Left lung (tissue), 10 donors: ENCODE measurements around the gene NGDN. TPM values are rescaled to one million over a fixed set of nuclear protein-coding genes. Genes with fewer than 3 reads are reported as not detected.

Experiments used
- ATAC-seq: fragments of 200-7000 bp; cut with Tn5 transposase; one replicate; pipeline ENCODE4 v1.9.1; 2020; ENCODE audit warnings: moderate library complexity
- DNase-seq, 4 donors: peaks; one replicate each; pipeline ENCODE4 v3.0.0-alpha.2; 2013 to 2020
- H3K27ac ChIP-seq, 2 donors: fragments of 200-600 bp; sonication (generic) in 1 of 2; one replicate each; pipeline versions ENCODE4 v1.5.0 to v1.8.0; 2020 to 2021
- H3K27me3 ChIP-seq, 2 donors: fragments of 200-600 bp; sonication (generic) in 1 of 2; one replicate each; pipeline versions ENCODE4 v1.5.0 to v1.8.0; 2020 to 2021
- H3K36me3 ChIP-seq, 2 donors: fragments of 200-600 bp; sonication (generic) in 1 of 2; one replicate each; pipeline versions ENCODE4 v1.5.0 to v1.8.0; 2020 to 2021
- H3K4me1 ChIP-seq, 2 donors: fragments of 200-600 bp; one replicate each; pipeline ENCODE4 v1.8.0; 2021
- H3K4me3 ChIP-seq, 2 donors: fragments of 200-600 bp; sonication (generic) in 1 of 2; one replicate each; pipeline versions ENCODE4 v1.5.0 to v1.8.0; 2020 to 2021; ENCODE audit warnings: mild to moderate bottlenecking in 1 of 2
- H3K9me3 ChIP-seq, 2 donors: fragments of 200-600 bp; sonication (generic) in 1 of 2; one replicate each; pipeline versions ENCODE4 v1.5.0 to v1.8.0; 2020 to 2021
- intact Hi-C, 2 donors: fragments of 100-400 bp; cut with DNase I; formaldehyde crosslinking; loops; one replicate each; pipeline versions ENCODE4 v1.11.2 to v1.14.2; 2022
- polyA plus RNA-seq, 6 donors: library from polyadenylated mRNA; unstranded; fragments of 120-200 nt; gene quantifications; one replicate each; pipeline ENCODE4 v1.2.1, GENCODE V29; 2013; ENCODE audit not compliant: insufficient read length in 6 of 6
- total RNA-seq, 2 donors: library from RNA; stranded (reverse); fragmentation: NEBNext Ultra II Directional; extraction: Animal tissue kit (Norgen Biotek cat#: 25700); gene quantifications; one replicate each; pipeline ENCODE4 v1.2.1, GENCODE V29; 2021
- TF ChIP-seq, protein P1 (sequence below), 2 donors: fragments of 200-600 bp; sonication (generic) in 1 of 2; IDR thresholded peaks; one replicate each; pipeline versions ENCODE4 v1.5.0 to v1.8.0; 2021; ENCODE audit warnings: antibody characterized with exemption in 2 of 2
- donor health status: DM: no; HTN: yes; CAD: no.
- donor health status: DM: no; HTN: no; CAD: no.

Gene NGDN
- total and polyA plus RNA-seq, 8 donors: 21.6 to 79.3 (median 60.0) TPM

DNA sequence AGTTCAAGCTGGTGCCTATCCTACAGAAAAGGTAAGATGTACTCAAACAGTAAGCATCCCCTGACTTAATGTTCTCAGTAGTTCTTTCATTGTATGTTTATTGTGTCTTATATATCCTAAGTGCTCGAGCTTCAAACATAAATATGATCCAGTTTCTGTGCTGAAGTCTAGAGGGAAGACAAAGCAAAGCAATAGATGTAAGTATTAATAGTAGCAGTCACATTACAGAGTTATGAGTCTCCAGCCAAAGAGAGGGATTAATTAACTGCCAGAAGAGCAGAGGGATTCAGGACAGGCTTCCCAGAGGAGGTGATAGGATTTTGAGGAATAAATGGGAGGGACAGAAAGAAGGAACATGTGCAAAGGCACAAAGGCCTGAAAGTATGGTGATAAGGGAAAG, 1.4 kb downstream of the NGDN start:
- Histone ChIP-seq H3K9me3 (no peaks in the 10 kb centered on the region), H3K4me1 (peaks cover 6 to 16% of the 10 kb centered on the region in 2 donors), H3K27me3 (no peaks in the 10 kb centered on the region), H3K36me3 (peaks cover 0 to 51% of the 10 kb centered on the region in 2 donors), H3K4me3 (no peak overlapping the region), H3K27ac (no peak overlapping the region)
- no peak for ATAC-seq
- no peak for DNase-seq
- TF ChIP-seq, protein P1, sequence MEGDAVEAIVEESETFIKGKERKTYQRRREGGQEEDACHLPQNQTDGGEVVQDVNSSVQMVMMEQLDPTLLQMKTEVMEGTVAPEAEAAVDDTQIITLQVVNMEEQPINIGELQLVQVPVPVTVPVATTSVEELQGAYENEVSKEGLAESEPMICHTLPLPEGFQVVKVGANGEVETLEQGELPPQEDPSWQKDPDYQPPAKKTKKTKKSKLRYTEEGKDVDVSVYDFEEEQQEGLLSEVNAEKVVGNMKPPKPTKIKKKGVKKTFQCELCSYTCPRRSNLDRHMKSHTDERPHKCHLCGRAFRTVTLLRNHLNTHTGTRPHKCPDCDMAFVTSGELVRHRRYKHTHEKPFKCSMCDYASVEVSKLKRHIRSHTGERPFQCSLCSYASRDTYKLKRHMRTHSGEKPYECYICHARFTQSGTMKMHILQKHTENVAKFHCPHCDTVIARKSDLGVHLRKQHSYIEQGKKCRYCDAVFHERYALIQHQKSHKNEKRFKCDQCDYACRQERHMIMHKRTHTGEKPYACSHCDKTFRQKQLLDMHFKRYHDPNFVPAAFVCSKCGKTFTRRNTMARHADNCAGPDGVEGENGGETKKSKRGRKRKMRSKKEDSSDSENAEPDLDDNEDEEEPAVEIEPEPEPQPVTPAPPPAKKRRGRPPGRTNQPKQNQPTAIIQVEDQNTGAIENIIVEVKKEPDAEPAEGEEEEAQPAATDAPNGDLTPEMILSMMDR (IDR thresholded peaks at IDR 0.05): no peak
- intact Hi-C loops: loop anchor here in 1 of 2 donors (10.0 kb wide), 1 partner anchor 126 kb away; no protein-coding TSS in a partner anchor

DNA sequence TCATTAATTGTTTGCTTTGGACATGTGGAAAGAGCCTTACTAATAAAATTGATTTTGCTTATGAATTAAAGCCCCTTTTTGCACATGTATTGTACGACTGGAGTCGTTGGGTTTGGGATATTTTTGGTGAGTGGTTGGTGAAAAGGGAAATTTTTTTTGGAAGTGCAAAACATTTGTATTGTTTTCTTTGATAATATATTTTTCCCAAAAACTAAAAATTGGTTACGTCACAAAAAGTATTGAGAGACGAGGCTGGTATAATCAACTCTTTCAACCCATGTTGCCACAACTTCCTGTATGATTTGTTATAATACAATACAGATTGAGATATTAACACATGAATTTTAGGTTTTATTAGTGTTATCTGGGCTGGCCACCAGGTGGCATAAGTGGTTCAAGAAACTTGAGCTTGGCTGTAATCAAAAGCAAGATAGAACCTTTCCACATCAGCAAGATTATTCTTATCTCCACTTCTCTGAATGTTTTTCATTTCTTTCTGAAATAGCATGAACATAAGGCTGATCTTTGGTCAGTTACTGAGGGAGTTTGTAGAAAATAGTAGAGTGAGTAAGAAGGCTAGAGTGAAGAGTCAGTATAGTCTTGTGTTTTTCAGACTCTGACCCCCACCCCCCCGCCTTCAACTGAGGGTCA, 8.7 kb downstream of the NGDN start:
- Histone ChIP-seq H3K9me3 (no peaks in the 10 kb centered on the region), H3K4me3 (no peak overlapping the region), H3K27me3 (no peaks in the 10 kb centered on the region), H3K27ac (no peak overlapping the region), H3K36me3 (peaks cover 4 to 82% of the 10 kb centered on the region in 2 donors), H3K4me1 (no peaks in the 10 kb centered on the region)
- intact Hi-C loops: loop anchor here in 1 of 2 donors (5.0 to 10.0 kb wide), 2 partner anchors 84 to 133 kb away; no protein-coding TSS in a partner anchor
- TF ChIP-seq, protein P1 (IDR thresholded peaks at IDR 0.05): peak; percentile 53 to 61
- peak in 3 of 4 donors; percentile 37 to 70 (median 55) for DNase-seq
- peak; percentile 87 for ATAC-seq

DNA sequence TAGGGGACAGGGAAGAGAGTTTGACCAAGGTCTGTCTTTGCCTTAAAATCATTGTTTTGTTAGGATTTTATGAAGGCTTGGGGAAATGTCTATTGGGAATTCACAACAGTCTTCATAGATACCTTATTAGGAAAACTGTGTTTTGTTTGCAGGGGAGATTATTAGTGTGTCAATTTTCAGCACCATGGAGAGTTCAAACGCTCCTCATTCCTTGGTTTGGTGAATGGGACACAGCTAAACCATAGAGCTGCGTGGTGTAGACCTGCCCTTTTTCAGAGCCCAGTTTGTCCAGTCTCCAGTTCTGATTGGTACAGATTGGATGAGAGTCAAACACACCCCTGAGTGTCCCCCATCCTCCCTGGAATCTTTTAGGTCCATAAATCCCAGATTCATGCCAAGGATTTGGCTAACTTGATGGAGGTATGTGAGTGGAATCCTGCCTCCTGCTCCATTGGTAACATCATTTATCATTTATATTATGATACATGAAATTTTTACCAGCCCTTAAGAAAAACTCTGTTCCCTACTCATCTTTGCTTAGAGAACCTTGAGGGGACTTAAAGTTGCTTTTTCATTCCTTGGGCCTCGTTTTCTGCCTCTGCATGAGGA, 12.0 kb downstream of the NGDN start:
- ATAC-seq (peak; percentile 21), DNase-seq (peak in 1 of 4 donors; percentile 16)
- H3K27me3 ChIP-seq: no peaks in the 10 kb centered on the region
- peaks cover 4 to 72% of the 10 kb centered on the region in 2 donors for H3K36me3 ChIP-seq
- H3K4me1 ChIP-seq: no peaks in the 10 kb centered on the region
- no peak overlapping the region for H3K27ac ChIP-seq
- intact Hi-C loops: loop anchor here in 1 of 2 donors (10.0 kb wide), 1 partner anchor 53 kb away; no protein-coding TSS in a partner anchor
- H3K9me3 ChIP-seq: no peaks in the 10 kb centered on the region
- TF ChIP-seq, protein P1 (IDR thresholded peaks at IDR 0.05): no peak
- no peak overlapping the region for H3K4me3 ChIP-seq

DNA sequence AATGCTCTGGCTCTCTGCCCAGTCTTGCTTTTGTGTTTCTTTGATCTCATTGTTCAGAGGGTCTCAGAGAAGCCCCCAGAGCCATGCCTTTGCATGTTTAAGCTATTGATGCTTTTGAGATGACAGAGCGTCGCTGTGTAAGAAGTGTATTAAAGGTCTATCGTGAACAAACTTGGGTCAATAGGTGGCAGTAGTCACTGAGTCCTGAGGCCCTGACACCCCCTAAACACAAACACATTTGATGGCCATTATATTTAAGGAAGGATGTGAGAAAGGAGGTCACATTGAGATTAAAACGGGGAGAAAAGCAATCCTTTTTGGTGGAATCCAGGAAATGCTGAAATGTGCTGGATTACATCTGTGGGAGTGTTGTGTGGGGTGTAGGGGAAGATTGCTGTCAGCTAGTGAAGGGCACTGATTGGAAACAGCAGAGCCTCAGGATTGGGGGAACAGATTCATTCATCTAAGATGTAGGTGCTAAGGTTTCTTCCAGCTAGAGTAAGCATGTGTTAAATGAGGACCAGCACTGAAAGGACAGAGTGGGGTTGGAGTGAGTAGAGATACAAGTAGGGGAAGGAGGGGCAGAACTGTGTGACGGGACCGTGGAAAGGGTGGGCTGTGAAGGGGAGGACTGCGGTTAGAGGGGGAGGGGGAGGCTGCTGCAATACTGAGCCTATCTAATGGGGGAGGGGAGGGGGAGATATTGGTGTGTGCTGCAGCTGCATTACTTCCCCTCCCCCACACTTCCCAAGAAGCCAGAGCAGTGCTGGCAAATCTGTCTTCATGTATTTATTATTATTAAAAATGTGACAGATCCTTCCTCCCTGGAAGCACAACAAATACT, 12.7 kb downstream of the NGDN start:
- DNase-seq (no peak), ATAC-seq (no peak)
- intact Hi-C loops: loop anchor here in 1 of 2 donors (10.0 kb wide), 1 partner anchor 53 kb away; no protein-coding TSS in a partner anchor
- TF ChIP-seq, protein P1 (IDR thresholded peaks at IDR 0.05): no peak
- Histone ChIP-seq H3K36me3 (peaks cover 0 to 72% of the 10 kb centered on the region in 2 donors), H3K4me1 (no peaks in the 10 kb centered on the region), H3K27ac (no peak overlapping the region), H3K9me3 (no peaks in the 10 kb centered on the region), H3K27me3 (no peaks in the 10 kb centered on the region), H3K4me3 (no peak overlapping the region)
